ENCODE results near the gene RAB3IL1.
A peak's percentile ranks its signal among the peaks of the same experiment; 100 is the strongest.

The RAB3IL1 gene

DNA sequence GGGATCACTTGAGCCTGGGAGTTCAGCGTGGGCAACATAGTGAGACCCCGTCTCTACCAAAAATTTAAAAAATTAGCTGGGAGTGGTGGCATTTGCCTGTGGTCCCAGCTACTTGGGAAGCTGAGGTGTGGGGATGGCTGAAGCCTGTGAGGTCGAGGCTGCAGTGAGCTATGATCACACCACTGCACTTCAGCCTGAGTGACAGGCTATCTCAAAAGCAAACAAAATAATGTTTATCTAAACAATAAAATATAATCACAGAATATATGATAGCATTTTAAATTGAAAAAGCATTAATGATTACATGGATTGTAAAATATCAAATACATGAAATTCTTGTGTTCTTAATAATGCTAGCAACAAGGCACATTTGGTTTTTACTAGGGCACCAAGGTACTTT lies 35.5 kb upstream of the RAB3IL1 start:
- DNase-seq, result no peak

DNA sequence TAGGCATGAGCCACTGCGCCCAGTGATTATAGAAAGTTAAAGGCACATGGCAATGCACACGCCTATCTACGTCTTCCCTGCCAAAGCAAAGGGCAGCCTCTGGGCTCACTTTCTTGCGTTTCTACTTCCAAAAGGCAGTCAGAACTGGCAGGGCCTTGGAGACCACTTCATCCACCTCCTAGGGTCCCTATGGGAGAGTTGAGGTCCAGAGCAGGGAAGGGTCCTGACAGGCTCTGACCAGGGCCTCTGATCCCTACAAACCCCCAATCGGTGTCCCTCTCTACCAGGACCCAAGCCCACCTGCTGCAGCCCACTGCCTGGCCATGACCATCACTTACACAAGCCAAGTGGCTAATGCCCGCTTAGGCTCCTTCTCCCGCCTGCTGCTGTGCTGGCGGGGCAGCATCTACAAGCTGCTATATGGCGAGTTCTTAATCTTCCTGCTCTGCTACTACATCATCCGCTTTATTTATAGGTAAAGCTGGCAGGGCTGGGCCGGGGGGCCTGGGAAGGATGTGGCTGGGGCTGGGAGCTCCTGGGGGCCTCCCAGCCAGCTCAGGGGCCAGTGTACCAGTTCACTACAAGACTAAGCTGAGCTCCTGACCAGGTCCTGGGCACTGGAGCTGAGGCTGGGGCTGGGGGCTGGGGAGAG lies 34.2 kb upstream of the RAB3IL1 start:
- DNase-seq, result no peak

DNA sequence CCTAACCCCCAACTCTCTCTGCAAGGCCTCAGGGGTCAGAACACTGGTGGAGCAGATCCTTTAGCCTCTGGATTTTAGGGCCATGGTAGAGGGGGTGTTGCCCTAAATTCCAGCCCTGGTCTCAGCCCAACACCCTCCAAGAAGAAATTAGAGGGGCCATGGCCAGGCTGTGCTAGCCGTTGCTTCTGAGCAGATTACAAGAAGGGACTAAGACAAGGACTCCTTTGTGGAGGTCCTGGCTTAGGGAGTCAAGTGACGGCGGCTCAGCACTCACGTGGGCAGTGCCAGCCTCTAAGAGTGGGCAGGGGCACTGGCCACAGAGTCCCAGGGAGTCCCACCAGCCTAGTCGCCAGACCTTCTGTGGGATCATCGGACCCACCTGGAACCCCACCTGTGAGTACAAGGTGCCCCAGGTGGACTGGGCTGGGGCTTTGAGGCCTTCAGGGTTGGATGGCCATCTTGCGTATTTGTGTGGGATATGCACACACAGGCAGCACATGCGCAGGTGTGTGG lies 32.7 kb upstream of the RAB3IL1 start, which contains the start of gene BEST1:
Gene BEST1 (plus strand): TSS at position 317 of the 513 bp plus-strand sequence. CDS start 1,456 bp downstream, outside the sequence.
- no peak for DNase-seq

DNA sequence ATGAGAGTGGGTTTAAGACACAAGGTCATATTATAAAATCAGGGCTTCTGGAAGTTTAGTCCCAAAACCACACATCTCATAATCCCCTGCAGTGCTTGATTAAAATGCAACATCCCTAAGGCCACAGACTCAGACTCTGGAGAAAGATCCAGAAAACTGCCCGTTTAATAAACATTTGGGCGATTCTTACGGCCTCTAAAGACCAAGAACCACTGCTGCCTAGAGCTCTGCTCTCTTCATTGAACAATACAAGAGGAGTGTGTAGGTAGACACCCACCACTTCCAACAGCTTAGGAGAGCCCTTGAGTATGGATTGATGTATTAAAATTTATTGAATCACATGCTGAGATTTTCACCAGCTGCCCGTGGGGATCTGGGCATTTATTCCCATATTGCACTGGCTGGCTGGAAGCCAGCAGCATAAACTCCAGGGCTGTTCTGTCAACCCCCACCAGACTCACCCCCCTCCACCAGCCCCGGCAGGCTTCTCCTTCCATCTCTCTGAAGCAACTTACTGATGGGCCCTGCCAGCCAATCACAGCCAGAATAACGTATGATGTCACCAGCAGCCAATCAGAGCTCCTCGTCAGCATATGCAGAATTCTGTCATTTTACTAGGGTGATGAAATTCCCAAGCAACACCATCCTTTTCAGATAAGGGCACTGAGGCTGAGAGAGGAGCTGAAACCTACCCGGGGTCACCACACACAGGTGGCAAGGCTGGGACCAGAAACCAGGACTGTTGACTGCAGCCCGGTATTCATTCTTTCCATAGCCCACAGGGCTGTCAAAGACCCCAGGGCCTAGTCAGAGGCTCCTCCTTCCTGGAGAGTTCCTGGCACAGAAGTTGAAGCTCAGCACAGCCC lies 32.0 kb upstream of the RAB3IL1 start:
- no peak for DNase-seq

DNA sequence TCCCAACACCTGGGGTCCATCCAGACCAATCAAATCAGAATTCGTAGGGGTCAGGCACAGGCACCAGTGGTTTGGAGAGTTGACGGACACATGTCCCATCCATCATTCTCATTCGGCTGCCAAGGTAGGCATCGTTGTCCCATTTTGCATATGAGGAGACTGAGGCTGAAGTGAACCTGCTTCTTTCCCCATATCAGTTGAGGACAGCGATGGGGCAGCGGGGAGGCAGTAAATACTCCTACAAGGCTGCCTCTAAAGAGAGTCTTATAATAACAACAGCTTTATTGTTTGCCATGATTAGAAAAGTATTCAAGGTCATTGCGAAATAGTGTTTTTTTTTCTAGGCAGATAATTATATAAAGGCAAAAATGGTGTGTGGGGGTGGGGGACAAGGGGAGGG lies 31.1 kb upstream of the RAB3IL1 start:
- no peak for DNase-seq

DNA sequence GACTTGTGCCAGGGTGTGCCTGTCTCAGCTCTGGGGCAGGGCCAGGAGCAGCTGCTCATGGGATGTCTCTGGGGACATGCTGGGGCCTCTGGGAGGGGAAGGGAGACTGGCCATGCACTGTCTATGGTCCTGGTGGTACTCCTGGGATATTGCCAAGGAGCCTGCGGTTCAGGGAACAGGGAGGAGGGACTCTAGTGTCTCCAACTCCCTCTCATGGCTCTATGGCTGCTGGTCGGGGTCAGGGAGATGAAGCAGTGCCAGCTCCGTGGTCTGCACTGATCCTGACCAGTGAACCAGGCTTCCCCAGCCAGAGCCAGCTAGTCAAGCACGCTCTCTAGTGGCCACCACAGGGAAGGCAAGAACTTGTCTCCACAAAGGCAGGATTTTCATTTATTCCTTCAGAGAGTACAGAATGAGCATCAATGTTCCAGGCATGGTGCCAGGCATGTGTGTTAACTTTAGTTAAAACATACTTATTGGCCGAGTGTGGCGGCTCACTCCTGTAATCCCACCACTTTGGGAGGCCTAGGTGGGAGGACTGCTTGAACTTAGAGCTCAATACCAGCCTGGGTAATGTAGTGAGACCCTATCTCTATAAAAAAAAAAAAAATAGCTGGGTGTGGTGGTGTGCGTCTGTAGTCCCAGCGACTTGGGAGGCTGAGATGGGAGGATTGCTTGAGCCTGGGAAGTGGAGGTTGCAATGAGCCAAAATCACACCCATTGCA lies 30.3 kb upstream of the RAB3IL1 start:
- peak; percentile 9 to 52 (median 28) for DNase-seq

DNA sequence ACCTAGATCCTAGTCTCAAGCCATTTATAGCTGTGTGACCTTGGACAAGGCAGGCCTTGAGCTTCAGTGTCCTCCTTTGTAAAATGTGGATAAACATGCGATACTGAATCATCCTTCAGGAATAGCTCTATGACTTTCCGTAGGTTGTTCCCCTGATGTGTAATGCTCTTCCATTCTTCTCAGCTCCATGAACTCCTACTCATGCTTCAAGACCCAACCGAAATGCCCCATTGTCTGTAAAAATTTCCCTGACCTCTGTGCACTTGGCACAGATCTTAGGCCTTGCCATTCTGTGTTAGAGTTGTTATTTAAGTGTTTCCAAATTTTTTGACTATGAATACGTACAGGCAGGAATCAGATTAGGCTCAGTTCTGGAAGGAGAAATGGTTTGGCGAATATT lies 29.5 kb upstream of the RAB3IL1 start:
- DNase-seq, result no peak

DNA sequence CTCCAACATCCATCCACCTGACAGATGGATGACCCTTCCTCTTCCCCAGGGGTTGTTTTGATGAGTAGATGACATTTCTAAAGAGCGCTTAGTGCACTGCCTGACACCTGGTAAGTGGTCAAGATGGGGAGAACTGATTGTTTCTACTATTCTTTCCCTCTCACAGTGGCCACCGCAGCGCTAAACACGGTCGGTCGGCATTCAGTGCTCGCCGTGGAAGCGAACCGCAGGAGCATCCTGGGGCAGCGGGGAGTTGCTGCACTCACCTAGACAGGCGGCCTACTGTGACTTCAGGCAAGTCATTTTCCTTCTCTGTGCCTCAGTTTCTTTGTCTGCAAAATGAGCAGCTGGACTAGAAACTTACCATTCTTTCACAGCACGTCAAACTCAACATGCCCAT lies 27.8 kb upstream of the RAB3IL1 start:
- DNase-seq, result no peak

DNA sequence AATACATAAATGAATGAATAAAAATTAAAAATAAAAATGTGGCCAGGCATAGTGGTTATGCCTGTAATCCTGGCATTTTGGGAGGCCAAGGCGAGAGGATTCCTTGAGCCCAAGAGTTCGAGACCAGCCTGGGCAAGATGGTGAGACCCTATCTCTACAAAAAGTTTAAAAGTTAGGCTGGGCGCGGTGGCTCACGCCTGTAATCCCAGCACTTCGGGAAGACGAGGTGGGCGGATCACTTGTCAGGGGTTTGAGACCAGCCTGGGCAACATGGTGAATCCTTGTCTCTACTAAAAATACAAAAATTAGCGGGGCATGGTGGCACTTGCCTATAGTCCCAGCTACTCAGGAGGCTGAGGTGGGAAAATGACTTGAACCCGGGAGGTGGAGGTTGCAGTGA lies 23.1 kb upstream of the RAB3IL1 start:
- no peak for DNase-seq

DNA sequence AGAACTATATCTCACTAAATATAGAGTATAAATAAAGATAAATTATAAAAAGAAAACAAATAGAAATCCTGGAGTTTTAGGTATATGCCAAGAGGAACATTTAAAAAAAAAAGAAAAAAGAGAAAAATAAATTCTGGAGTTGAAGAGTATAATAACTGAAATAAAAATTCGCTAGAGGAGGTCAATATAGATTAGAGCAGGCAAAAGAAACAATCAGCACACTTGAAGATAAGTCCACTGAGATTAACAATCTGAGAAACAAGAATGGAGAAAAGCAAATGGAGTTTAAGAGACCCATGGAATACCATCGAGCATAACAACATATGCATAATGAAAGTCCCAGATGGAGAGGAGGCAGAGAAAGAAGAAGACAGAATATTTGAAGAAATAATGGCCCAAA lies 18.5 kb upstream of the RAB3IL1 start:
- DNase-seq, result no peak

DNA sequence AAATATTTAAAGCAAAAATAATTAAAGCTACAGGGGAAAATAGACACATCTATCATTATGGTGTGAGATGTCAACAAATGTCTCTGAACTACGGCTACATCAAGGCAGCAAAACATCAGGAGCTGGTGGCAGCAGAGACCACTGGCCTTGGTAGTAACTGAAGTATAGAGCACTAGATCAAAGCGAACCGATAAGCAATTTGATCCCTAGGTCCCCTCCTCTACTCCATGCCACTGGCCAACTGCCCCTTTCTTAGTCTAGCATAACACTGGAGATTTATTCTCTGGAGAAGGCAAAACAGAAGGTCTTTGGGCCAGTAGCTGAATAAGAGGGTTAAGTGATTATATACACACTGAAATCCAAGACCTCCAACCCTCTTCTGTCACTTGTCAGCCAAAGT lies 13.6 kb upstream of the RAB3IL1 start:
- DNase-seq, result no peak

DNA sequence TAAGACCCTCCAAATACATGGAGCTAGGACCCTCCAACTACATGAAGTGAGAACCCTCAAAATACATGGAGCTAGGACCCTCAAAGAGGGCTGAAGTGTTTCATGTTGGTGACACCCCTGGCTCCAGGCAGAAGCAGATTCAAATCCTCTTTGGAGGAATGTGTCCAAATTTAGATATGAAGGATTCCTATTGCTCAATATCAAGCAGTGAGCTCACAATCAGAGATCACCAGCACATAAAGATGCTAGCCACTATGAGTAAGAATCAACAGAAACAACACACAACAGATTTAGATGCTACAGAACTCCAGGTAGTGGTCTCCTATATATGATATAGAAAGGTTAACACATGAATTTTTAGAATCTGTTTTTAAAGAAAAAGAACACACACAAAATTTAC lies 11.2 kb upstream of the RAB3IL1 start:
- DNase-seq, result no peak

DNA sequence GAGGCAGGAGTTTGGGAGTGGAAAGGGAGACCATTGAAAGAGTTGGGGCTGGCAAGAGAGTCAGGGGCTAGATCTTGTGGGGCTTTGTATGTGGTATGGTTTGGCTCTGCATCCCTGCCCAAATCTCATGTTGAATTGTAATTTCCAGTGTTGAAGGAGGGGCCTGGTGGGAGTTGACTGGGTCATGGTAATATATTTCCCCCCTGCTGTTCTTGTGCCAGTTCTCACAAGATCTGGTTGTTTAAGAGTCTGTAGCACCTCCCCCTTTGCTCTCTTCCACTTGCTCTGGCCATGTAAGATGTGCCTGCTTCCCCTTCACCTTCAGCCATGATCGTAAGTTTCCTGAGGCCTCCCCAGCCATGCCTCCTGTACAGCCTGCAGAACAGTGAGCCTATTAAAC lies 10.1 kb upstream of the RAB3IL1 start:
- no peak for DNase-seq

DNA sequence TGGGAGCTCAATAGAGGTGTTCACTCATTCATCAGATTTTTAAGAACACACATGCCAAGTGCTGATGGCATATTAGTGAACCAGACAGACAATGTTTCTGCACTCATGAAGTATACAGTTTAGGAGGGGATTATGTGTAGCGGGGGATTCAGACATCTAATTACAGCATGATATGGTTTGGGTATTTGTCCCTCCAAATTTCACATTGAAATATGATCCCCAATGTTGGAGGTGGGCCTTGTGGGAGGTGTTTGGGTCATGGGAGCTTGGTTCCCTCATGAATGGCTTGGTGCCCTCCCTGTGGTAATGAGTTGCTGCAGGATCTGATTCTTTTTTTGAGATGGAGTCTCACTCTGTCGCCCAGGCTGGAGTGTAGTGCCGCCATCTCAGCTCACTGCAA lies 8.9 kb upstream of the RAB3IL1 start:
- no peak for DNase-seq

DNA sequence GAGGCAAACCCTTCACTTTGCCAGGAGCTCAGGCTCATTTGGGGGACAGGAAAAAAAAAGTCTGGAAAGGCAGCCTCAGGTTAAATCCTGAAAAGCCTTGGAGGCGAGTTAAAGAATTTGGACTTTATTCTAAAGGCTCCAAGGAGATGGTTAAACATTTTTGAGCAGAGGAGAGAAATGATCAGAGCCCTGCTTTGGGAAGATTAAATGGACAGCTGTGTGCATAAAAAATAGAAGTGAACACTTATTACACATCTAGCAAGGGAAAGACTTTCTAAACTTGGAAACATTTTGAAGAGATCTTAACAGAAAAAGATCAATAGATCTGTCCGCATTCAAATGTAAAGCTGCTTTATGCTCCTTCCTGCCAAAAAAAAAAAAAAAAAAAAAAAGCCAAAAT lies 8.4 kb upstream of the RAB3IL1 start:
- no peak for DNase-seq

DNA sequence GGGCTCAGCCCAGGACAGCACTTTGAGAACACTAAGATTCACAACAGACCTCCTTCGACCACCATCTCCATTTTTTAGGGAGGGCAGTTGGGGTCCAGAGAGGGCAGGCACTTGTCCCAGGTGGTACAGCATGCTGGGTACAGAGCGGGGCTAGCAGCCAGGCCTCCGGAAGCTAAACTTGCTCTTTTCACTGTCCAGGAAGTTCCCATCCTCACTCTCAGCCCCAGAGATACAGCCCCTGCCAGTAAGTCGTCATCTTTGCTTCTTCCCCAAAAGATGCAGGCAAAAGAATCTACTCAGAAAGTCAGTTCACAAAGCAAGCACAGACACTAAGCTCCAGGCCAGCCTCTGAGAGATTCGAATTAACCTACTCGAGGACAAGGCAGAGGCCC lies 6.7 kb upstream of the RAB3IL1 start:
- DNase-seq, result no peak

DNA sequence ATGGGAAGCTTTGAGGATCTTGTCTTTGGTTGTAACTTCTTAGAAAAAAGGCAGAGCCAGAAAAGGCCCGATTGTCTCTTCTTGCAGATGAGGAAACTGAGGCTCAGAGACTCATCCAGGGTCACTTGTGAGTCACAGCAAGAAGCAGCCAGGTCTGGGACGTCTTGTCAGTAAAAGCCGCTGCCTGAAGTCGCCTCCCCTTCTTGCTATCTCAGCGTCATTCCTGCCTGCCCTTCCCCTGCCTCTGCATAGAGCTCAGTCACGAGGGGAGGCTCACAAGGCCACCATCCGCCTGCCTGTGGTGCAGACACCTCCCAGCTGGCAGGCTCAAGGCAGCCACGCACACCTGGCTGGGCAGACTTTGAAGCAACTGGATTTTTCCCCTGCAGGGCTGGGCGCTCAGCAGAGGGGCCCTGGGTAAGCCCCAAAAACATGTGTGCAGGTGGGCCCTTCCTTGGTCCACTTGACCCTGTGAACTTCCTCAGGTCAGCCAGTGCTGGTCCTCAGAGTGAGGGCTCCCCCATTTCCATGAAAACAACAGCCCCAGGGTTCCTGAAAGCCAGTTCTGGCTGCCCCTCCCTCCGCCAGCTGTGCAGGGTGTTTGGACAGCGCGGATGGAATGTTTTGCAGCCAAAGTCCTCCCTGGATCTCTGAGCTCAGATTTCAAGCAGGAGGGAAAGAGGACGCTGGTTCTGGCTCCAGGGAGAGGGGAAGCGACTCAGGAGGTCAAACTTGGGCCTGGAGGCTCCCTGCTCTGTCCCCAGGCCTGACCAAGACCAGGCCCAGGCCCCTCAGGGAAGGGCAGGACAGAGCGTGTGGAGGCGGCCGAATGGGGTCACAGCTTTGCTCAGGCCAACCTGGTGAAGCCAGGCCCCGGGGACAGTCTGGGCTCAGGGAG lies 6.0 kb upstream of the RAB3IL1 start:
- no peak for DNase-seq

DNA sequence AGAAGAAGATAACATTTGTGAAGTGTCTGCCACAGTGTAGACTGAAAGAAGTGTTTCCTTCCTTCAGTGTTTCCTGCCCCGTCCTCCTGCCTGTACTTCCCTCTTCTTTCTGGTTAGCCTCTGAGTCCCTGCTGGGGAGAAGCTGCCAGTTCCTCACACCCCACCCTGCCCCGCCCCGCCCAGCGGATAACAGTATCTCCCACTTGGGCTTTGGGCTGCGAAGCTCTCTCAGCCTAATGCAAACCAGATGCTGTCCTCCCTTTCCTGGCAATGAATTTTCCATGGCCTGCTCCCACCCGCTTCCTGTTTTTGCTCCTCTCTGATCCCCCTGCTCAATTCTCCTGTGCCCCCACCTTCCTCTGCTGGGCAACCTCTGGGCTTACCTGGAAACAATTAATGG lies 5.2 kb upstream of the RAB3IL1 start:
- no peak for DNase-seq

DNA sequence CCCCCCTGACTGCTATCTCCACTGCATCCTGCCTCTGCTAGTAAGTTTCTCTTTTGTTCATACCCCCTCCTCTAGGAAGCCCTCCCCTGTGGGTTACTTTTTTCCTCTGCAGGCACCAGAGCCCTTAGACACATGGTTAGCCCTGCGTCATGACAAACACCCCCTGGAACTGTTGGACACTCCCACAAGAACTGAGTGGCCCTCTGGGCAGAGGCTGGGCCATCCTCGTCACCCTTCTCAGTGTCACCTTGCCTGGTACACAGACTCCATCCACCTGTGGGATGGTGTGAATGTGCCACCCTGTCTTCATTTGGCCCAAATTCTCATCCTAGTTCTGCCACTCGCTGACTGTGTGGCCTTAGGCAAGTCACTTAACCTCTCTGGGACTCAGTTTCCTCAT lies 4.1 kb upstream of the RAB3IL1 start:
- no peak for DNase-seq

DNA sequence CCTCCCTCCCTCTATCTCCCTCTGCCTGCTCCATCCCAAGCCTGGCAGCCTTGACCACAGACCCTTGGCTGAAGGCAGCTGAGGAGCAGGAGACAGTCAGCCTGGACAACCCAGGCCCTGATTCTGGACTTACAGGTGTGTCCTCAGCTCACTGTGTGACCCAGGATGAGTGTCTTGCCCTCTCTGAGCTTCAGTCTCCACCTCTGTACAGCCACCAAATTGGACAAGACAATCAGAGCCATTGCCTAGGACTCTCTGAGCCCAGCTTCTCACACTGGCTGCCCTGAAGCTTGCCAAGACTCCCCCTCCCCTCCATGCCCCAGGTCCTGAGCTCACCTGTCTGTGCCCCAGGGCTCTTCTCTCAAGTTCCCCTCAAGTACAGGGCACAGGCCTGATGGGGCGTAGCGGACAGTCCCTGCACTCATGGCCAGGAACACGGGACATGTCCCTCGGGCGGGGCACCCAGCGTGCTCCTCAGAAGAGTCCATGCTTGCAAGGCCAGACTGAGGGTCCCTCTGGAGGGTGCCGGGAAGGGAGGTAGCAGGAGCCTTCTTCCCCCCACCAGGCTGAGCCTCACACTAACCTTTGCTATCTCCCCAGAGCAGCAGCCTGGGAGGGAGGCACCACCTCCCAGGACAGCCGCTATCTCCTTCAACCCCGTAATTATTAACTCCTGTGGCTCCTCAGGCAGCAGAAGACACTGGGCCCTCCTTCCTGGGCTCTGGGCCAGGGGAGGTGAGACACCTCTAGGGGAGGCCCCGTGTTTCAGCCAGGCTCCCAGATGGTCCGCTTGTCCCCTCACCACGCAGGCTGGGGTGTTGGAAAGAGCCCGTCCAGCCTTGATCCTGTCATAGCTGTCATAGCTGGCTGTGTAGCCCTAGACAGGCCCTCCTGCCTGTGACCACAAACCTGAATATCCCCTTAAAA lies 2.6 kb upstream of the RAB3IL1 start:
- no peak for DNase-seq

DNA sequence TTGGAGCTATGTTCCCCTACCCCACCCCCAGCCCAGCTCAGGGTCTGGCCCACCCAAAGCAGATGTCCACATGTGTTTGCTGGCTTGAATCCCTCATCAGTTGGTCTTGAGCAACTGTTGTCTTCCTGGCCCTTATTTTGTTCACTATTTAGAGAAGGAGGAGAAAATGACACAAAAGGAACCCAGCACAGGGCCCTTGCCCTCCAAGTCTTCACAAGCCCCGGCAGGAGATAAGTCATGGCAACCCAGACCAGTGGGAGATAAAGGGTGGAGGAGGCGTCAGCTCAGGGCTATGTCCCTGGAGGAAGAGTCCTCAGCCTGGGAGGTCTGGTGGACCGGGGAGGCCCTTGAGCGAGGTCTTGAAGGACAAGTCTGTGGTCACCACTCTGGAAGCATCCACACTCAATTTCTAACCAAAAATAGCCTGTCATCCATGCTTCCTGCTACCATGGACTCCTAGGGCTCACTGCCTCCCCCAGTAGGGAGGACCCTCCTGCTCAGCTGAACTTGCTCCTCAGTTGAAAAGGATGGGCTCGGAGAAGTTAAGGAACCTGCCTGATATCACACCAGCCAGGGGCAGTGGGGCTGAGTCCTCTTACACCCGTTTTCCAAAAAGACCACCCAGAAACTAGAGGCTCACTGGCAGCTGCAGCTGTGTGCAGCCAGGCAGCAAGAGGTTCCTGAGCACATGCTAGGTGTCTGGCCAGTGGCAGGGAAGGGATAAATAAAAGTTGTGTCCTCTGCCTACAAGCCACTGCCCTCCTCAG lies 1.8 kb upstream of the RAB3IL1 start:
- no peak for DNase-seq
